PFSK-1 (cell line): ENCODE measurements around the gene TMPRSS11F.

Experiments
- POLR2AphosphoS5 ChIP-seq: IDR thresholded peaks from 2 replicates; pipeline ENCODE4 v1.6.1; 2012; ENCODE audit warnings: low read depth, mild to moderate bottlenecking, control low read depth, low read length, moderate library complexity
- SIN3A ChIP-seq: IDR thresholded peaks from 2 replicates; pipeline ENCODE4 v1.6.1; 2012; ENCODE audit warnings: mild to moderate bottlenecking, low read length, moderate library complexity, borderline replicate concordance; ENCODE audit not compliant: insufficient read depth
- TAF1 ChIP-seq: IDR thresholded peaks from 2 replicates; pipeline ENCODE4 v1.6.1; 2012; ENCODE audit warnings: low read length, control low read depth, borderline replicate concordance; ENCODE audit not compliant: insufficient read depth

GRCh38 chr4:68038272-68038671 is 91.4 kb downstream of the TMPRSS11F start:
- no peak for TF ChIP-seq POLR2AphosphoS5
- TF ChIP-seq TAF1 = no peak
- TF ChIP-seq SIN3A = no peak
